ENCODE measurements around the gene KLHL12. TPM values are rescaled to one million over a fixed set of nuclear protein-coding genes. Genes with fewer than 3 reads are reported as not detected.

KLHL12 gene
- 10 to 100 TPM; 43.8 to 52.5 TPM for total RNA-seq

GRCh38 chr1:202926581-202927491 is at the start of gene KLHL12:
Gene KLHL12 (minus strand): TSS chr1:202927234. CDS start chr1:202925162, 2,072 bp downstream.
- Mint-ChIP-seq H3K27me3 (ENCODE audit: low read depth) (peaks cover 5% of the 10 kb centered on the region), H3K9me3 (no peaks in the 10 kb centered on the region), H3K4me3 (peak within 1 kb of the TSS; percentile 87 to 93), H3K27ac (peak within 1 kb of the TSS; percentile 91), H3K4me1 (ENCODE audit: low read depth) (peaks cover 33% of the 10 kb centered on the region), H3K36me3 (ENCODE audit: insufficient read depth in 2 of 2) (peaks cover 0 to 5% of the 10 kb centered on the region in 2 donors)
- DNase-seq (peak; percentile 95 to 96), ATAC-seq (replicated peaks in 1 of 2) (peak; percentile 97 to 98)

DNA sequence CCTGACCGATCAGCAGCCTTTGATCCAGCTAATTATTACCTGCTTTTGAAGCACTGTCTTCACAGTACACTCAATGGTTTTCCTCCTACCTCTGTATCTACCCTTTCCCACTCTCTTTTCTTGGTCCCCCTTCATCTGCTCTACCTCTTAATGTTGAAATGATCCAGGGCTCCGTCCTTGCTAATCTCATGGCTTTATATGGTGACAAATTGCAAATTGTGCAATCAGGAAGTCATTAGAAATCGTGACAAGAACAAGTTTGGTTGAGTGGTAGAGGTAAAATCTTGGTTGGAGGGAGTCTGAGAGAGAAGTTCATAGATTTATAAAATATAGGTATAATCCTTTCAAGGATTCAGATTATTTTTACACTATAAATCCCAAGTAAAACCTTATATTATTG is 49.6 kb upstream of the KLHL12 start:
- DNase-seq = no peak
- Mint-ChIP-seq H3K4me1 (ENCODE audit: low read depth) (no peaks in the 10 kb centered on the region), H3K27ac (no peak overlapping the region), H3K9me3 (no peaks in the 10 kb centered on the region), H3K36me3 (ENCODE audit: insufficient read depth in 2 of 2) (no peaks in the 10 kb centered on the region), H3K4me3 (no peak overlapping the region), H3K27me3 (ENCODE audit: low read depth) (peaks cover 32% of the 10 kb centered on the region)
- no peak for ATAC-seq (replicated peaks in 1 of 2)

DNA sequence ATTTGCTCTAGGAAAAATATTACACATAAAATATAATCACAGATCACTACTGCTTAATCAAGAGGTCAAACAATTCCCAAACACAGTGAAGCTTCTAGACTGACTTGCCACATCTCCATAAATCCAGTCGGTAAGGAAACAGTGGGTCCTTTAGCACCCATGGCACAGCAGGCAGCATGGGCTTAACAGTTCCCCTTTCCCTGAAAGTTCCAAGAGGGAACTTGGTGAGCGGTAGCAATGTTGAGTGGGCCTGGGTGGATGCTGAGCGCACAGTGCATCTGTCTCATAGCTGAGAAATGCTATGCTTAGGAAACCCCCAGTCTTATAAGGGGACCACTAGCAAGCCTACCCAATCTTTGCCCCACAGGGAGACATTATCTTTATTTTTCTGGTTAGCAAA is 47.8 kb upstream of the KLHL12 start:
- H3K27ac Mint-ChIP-seq = no peak overlapping the region

DNA sequence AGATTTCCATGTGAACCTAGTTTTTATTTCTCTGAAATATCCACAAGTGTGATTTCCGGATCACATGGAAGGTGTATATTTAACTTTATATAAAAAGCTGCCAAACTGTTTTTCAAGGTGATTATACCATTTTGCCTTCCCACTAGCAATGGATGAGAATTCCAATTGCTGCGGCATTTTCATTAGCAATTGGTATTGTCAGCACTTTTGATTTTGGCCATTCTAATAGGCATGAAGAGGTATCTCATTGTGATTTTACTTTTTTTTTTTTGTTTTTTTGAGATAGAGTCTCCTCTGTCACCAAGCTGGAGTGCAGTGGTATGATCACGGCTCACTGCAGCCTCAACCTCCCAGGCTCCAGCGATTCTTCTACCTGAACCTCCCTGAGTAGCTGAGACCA is 45.0 kb upstream of the KLHL12 start:
- Mint-ChIP-seq H3K4me3 (no peak overlapping the region), H3K9me3 (no peaks in the 10 kb centered on the region), H3K4me1 (ENCODE audit: low read depth) (peaks cover 19% of the 10 kb centered on the region), H3K27me3 (ENCODE audit: low read depth) (peaks cover 8% of the 10 kb centered on the region), H3K36me3 (ENCODE audit: insufficient read depth in 2 of 2) (no peaks in the 10 kb centered on the region), H3K27ac (no peak overlapping the region)
- ATAC-seq (replicated peaks in 1 of 2) (no peak), DNase-seq (no peak)

More for the DNA sequence above, 47.8 kb upstream of the KLHL12 start:
- Mint-ChIP-seq H3K4me1 (ENCODE audit: low read depth) (no peaks in the 10 kb centered on the region), H3K4me3 (no peak overlapping the region), H3K27me3 (ENCODE audit: low read depth) (peaks cover 27% of the 10 kb centered on the region), H3K9me3 (no peaks in the 10 kb centered on the region), H3K36me3 (ENCODE audit: insufficient read depth in 2 of 2) (no peaks in the 10 kb centered on the region)
- no peak for ATAC-seq (replicated peaks in 1 of 2)
- no peak for DNase-seq

- H3K27ac Mint-ChIP-seq = no peak overlapping the region
- H3K4me1 Mint-ChIP-seq (ENCODE audit: low read depth) = peaks cover 39% of the 10 kb centered on the region
- H3K9me3 Mint-ChIP-seq = no peaks in the 10 kb centered on the region
- H3K27me3 Mint-ChIP-seq (ENCODE audit: low read depth) = no peaks in the 10 kb centered on the region
- H3K4me3 Mint-ChIP-seq = peak overlapping the region; percentile 24 to 96
- ATAC-seq (replicated peaks in 1 of 2) (peak; percentile 43 to 56), DNase-seq (peak; percentile 39 to 49)
- no peaks in the 10 kb centered on the region for H3K36me3 Mint-ChIP-seq (ENCODE audit: insufficient read depth in 2 of 2)
Observed at GRCh38 chr1:202968895-202969295, 41.9 kb upstream of the KLHL12 start.

DNA sequence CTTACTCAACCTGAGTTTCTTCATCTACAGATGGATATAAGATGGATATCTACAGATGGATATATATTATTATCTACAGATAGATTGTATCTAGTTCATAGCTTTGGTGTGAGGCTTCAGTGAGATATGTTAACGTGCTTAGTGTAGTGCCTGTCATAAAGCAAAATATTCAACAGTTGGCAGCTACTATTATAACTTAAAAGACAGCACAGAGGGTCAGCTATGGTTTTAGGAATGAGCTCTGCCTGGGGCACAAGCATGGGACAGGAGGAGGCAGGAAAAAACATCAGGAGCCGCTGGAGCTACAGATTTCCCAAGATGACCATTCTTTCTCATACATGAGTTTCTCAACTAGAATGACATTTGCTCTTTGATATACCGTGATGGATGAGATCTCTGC is 41.3 kb upstream of the KLHL12 start:
- no peaks in the 10 kb centered on the region for H3K9me3 Mint-ChIP-seq
- H3K4me1 Mint-ChIP-seq (ENCODE audit: low read depth) = peaks cover 39% of the 10 kb centered on the region
- H3K27me3 Mint-ChIP-seq (ENCODE audit: low read depth) = no peaks in the 10 kb centered on the region
- no peak for DNase-seq
- H3K4me3 Mint-ChIP-seq = peak overlapping the region; percentile 91 to 96
- ATAC-seq (replicated peaks in 1 of 2) = no peak
- H3K27ac Mint-ChIP-seq = no peak overlapping the region
- peaks cover 0 to 2% of the 10 kb centered on the region in 2 donors for H3K36me3 Mint-ChIP-seq (ENCODE audit: insufficient read depth in 2 of 2)

DNA sequence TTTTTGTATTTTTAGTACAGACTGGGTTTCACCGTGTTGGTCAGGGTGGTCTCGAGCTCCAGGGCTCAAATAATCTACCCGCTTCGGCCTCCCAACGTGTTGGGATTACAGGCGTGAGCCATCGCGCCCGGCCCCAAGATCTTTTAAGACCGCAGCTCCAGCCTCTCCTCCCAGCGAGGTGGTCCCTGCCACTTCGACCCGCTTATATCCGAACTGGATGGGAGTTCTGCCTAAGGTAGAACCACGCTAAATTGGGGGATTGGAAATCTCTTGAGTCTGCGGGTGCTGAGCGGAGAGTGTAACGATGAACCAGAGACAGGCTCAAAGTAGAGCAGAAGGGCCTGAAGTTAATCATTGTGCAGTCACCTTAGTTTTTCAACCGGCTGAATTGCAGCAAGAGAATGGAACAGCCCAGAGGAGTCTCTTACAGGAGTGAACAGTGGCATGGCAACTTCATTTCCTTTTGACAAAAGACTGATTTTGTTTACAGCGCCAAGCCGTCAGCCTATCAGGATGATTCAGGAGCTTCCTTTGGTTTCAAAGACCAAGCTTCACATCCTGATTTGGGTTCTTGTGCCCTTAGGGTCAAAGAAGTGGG is 40.7 kb upstream of the KLHL12 start:
- DNase-seq (peak; percentile 14 to 15), ATAC-seq (replicated peaks in 1 of 2) (peak; percentile 4 to 16)
- no peaks in the 10 kb centered on the region for H3K27me3 Mint-ChIP-seq (ENCODE audit: low read depth)
- H3K36me3 Mint-ChIP-seq (ENCODE audit: insufficient read depth in 2 of 2) = peaks cover 0 to 2% of the 10 kb centered on the region in 2 donors
- H3K4me1 Mint-ChIP-seq (ENCODE audit: low read depth) = peaks cover 39% of the 10 kb centered on the region
- no peaks in the 10 kb centered on the region for H3K9me3 Mint-ChIP-seq
- peak overlapping the region; percentile 91 to 96 for H3K4me3 Mint-ChIP-seq
- H3K27ac Mint-ChIP-seq = peak overlapping the region; percentile 76

- ATAC-seq (replicated peaks in 1 of 2) (no peak), DNase-seq (peak in 1 of 2 donors; percentile 4)
- peaks cover 39% of the 10 kb centered on the region for H3K4me1 Mint-ChIP-seq (ENCODE audit: low read depth)
- no peaks in the 10 kb centered on the region for H3K27me3 Mint-ChIP-seq (ENCODE audit: low read depth)
- H3K9me3 Mint-ChIP-seq = no peaks in the 10 kb centered on the region
- H3K4me3 Mint-ChIP-seq = peak overlapping the region; percentile 71 to 82
- peak overlapping the region; percentile 27 for H3K27ac Mint-ChIP-seq
- peaks cover 0 to 2% of the 10 kb centered on the region in 2 donors for H3K36me3 Mint-ChIP-seq (ENCODE audit: insufficient read depth in 2 of 2)
Observed at GRCh38 chr1:202966006-202966898, 39.2 kb upstream of the KLHL12 start.

DNA sequence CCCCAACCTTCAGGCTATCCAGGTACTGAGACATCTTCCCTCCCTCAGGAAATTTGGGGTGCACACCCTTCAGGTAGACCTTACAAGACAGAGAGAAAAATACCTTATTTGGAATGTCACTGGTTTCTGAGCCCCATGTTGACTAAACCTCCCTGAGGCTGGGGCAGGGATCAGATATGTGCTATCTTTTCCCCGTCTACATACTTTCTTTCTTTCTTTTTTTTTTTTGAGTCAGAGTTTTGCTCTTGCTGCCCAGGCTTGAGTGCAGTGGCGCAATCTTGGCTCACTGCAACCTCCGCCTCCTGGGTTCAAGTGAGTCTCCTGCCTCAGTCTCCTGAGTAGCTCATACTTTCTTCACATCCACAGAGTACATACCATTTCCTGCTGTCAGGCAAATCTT is 38.4 kb upstream of the KLHL12 start:
- ATAC-seq (replicated peaks in 1 of 2) (no peak), DNase-seq (no peak)
- no peaks in the 10 kb centered on the region for H3K9me3 Mint-ChIP-seq
- H3K27ac Mint-ChIP-seq = no peak overlapping the region
- H3K36me3 Mint-ChIP-seq (ENCODE audit: insufficient read depth in 2 of 2) = peaks cover 0 to 2% of the 10 kb centered on the region in 2 donors
- no peaks in the 10 kb centered on the region for H3K27me3 Mint-ChIP-seq (ENCODE audit: low read depth)
- peak overlapping the region; percentile 71 to 82 for H3K4me3 Mint-ChIP-seq
- H3K4me1 Mint-ChIP-seq (ENCODE audit: low read depth) = peaks cover 39% of the 10 kb centered on the region

GRCh38 chr1:202964791-202965410 is 37.9 kb upstream of the KLHL12 start:
- H3K9me3 Mint-ChIP-seq = no peaks in the 10 kb centered on the region
- peaks cover 39% of the 10 kb centered on the region for H3K4me1 Mint-ChIP-seq (ENCODE audit: low read depth)
- H3K27ac Mint-ChIP-seq = peak overlapping the region; percentile 5
- no peak overlapping the region for H3K4me3 Mint-ChIP-seq
- peaks cover 0 to 2% of the 10 kb centered on the region in 2 donors for H3K36me3 Mint-ChIP-seq (ENCODE audit: insufficient read depth in 2 of 2)
- H3K27me3 Mint-ChIP-seq (ENCODE audit: low read depth) = no peaks in the 10 kb centered on the region
- DNase-seq (no peak), ATAC-seq (replicated peaks in 1 of 2) (no peak)

- peaks cover 2 to 4% of the 10 kb centered on the region in 2 donors for H3K36me3 Mint-ChIP-seq (ENCODE audit: insufficient read depth in 2 of 2)
- ATAC-seq (replicated peaks in 1 of 2) (no peak), DNase-seq (no peak)
- H3K9me3 Mint-ChIP-seq = no peaks in the 10 kb centered on the region
- no peaks in the 10 kb centered on the region for H3K27me3 Mint-ChIP-seq (ENCODE audit: low read depth)
- no peak overlapping the region for H3K27ac Mint-ChIP-seq
- peaks cover 37% of the 10 kb centered on the region for H3K4me1 Mint-ChIP-seq (ENCODE audit: low read depth)
- H3K4me3 Mint-ChIP-seq = no peak overlapping the region
Observed at GRCh38 chr1:202961220-202961880, 34.3 kb upstream of the KLHL12 start.

DNA sequence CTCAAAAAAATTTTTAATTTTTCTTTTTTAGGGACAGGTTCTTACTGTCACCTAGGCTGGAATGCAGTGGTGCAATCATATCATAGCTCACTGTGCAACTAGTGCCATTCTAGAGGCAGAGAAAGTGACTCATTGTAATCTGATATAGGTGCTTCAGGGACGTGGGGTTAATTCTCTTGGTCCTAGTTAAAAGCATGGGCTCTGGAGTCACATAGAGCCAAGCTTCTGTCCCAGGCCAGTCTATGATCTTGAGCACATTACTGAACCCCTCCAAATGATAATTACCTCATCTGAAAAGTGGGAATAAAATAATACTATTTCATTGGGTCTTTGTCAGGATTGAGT is 32.2 kb upstream of the KLHL12 start:
- H3K4me1 Mint-ChIP-seq (ENCODE audit: low read depth) = peaks cover 34% of the 10 kb centered on the region
- no peak for DNase-seq
- H3K27ac Mint-ChIP-seq = no peak overlapping the region
- H3K27me3 Mint-ChIP-seq (ENCODE audit: low read depth) = no peaks in the 10 kb centered on the region
- peak overlapping the region; percentile 93 to 98 for H3K4me3 Mint-ChIP-seq
- peaks cover 2 to 7% of the 10 kb centered on the region in 2 donors for H3K36me3 Mint-ChIP-seq (ENCODE audit: insufficient read depth in 2 of 2)
- H3K9me3 Mint-ChIP-seq = no peaks in the 10 kb centered on the region
- no peak for ATAC-seq (replicated peaks in 1 of 2)
